Adrenal gland (tissue), 12 donors: ENCODE measurements around the gene FAM184B. TPM values are rescaled to one million over a fixed set of nuclear protein-coding genes. Genes with fewer than 3 reads are reported as not detected.

ENCODE experiments used
- DNase-seq, 7 donors: peaks; one replicate each; pipeline ENCODE4 v3.0.0-alpha.2; 2019 to 2020
- H3K27ac ChIP-seq, 5 donors: fragments of 200-600 bp; sonication (generic) in 4 of 5; 1 replicate in 3 of 5; 2 replicates in 2 of 5; pipeline versions ENCODE4 v1.5.1 to v1.8.0; 2016 to 2020; ENCODE audit warnings: mild to moderate bottlenecking in 1 of 5
- H3K27me3 ChIP-seq: fragments of 200-600 bp; 2 replicates; pipeline ENCODE4 v1.8.0; 2021
- H3K36me3 ChIP-seq, 2 donors: fragments of 200-600 bp; replicated peaks in 1 of 2; 1 replicate in 1 of 2; 2 replicates in 1 of 2; pipeline versions ENCODE4 v1.5.1 to v1.8.0; 2018 to 2022
- H3K4me1 ChIP-seq, 2 donors: fragments of 200-600 bp; replicated peaks in 1 of 2; 1 replicate in 1 of 2; 2 replicates in 1 of 2; pipeline versions ENCODE4 v1.5.1 to v1.8.0; 2018 to 2021
- H3K4me3 ChIP-seq, 4 donors: fragments of 200-600 bp; sonication (generic) in 3 of 4; one replicate each; pipeline ENCODE4 v1.5.1; 2016 to 2018
- H3K9me3 ChIP-seq, 3 donors: fragments of 200-600 bp; sonication (generic) in 1 of 3; replicated peaks in 1 of 3; 1 replicate in 2 of 3; 2 replicates in 1 of 3; pipeline versions ENCODE4 v1.5.1 to v1.8.0; 2016 to 2021
- POLR2A ChIP-seq, 2 donors: fragments of 450-650 bp; IDR thresholded peaks; one replicate each; pipeline ENCODE4 v1.6.1; 2017; ENCODE audit warnings: antibody characterized with exemption in 2 of 2, mild to moderate bottlenecking in 2 of 2, moderate library complexity in 1 of 2
- WGBS, 4 donors: extraction: QIAGEN DNeasy Blood & Tissue Kit in 2 of 4; methylation state at CpG; one replicate each; pipeline versions ENCODE4 v1.1.5 to v1.1.7; 2013 to 2017; 5-methylcytosine and 5-hydroxymethylcytosine counted together
- intact Hi-C, 2 donors: fragments of 100-400 bp; cut with DNase I; formaldehyde crosslinking; loops; one replicate each; pipeline versions ENCODE4 v1.14.1 to v1.15.0; 2022 to 2023
- polyA plus RNA-seq, 3 donors: library from polyadenylated mRNA; stranded (reverse); fragments of 200-250 nt in 2 of 3; fragments of 350-450 nt in 1 of 3; fragmentation: Illumina TruSeq in 1 of 3; extraction: RNeasy Lipid Tissue Mini Kit (QIAGEN cat#74804) in 1 of 3; gene quantifications; one replicate each; pipeline ENCODE4 v1.2.3, GENCODE V29; 2013 to 2014
- total RNA-seq, 9 donors: library from RNA; depleted of rRNA in 4 of 9; stranded (reverse); fragments of >200 nt in 4 of 9; fragments of 120-200 nt in 1 of 9; fragmentation: NEBNext Ultra II Directional in 1 of 9; extraction: Animal tissue kit (Norgen Biotek cat#: 25700) in 1 of 9; gene quantifications; one replicate each; pipeline versions ENCODE4 v1.1.0 to v1.2.4, GENCODE V29; 2013 to 2023
- TF ChIP-seq, protein P1 (sequence below), 6 experiments: fragments of 450-650 bp in 4 of 6; fragments of 200-600 bp in 2 of 6; sonication (generic) in 1 of 6; IDR thresholded peaks; 1 replicate in 5 of 6; 2 replicates in 1 of 6; pipeline versions ENCODE4 v1.5.1 to v1.8.0; 2016 to 2021; ENCODE audit warnings: antibody characterized with exemption in 6 of 6, mild to moderate bottlenecking in 2 of 6, moderate library complexity in 1 of 6
- donor health status: healthy with polysubstance abuse.
- donor health status: Bipolar disorder and iron deficiency.
- donor health status: DM: yes; HTN: yes; CAD: no.
- donor health status: DM: no; HTN: no; CAD: no.
- donor health status: DM: no; HTN: no; CAD: no.
- donor health status: DM: yes; HTN: yes; CAD: no.

Gene FAM184B
- total and polyA plus RNA-seq, 12 donors = under 0.01 to 0.17 (median 0.08) TPM; not detected in 5

DNA sequence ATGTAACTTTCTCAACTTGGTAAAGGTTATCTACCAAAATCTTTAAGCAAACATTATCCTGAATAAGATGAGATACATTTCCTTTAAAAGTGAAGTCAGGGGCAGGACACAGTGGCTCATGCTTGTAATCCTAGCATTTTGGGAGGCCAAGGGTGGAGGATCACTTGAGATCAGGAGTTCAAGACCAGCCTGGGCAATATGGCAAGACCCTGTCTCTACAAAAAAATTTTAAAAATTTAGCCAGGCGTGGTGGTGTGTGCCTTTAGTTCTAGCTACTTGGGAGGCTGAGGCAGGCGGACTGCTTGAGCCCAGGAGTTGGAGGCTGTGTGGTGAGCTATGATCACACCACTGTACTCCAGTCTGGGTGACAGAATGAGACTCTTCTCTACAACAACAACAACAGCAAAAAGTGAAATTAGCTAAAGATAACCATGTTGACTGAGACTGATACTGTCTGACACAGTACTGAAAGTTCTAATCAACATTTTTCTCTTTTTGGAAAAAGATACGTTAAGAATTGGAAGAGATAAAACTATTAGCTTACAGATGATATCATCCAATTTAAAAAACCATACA, 24.2 kb upstream of the FAM184B start:
- no peak for DNase-seq
- WGBS, 4 donors = 80 to 90% (median 81%) methylated on average over 3 of the region's 3 CpGs
- peaks cover 24 to 44% of the 10 kb centered on the region in 2 donors for H3K4me1 ChIP-seq
- no peaks in the 10 kb centered on the region for H3K27me3 ChIP-seq
- no peak for TF ChIP-seq POLR2A (IDR thresholded peaks at IDR 0.05)
- TF ChIP-seq, protein P1, sequence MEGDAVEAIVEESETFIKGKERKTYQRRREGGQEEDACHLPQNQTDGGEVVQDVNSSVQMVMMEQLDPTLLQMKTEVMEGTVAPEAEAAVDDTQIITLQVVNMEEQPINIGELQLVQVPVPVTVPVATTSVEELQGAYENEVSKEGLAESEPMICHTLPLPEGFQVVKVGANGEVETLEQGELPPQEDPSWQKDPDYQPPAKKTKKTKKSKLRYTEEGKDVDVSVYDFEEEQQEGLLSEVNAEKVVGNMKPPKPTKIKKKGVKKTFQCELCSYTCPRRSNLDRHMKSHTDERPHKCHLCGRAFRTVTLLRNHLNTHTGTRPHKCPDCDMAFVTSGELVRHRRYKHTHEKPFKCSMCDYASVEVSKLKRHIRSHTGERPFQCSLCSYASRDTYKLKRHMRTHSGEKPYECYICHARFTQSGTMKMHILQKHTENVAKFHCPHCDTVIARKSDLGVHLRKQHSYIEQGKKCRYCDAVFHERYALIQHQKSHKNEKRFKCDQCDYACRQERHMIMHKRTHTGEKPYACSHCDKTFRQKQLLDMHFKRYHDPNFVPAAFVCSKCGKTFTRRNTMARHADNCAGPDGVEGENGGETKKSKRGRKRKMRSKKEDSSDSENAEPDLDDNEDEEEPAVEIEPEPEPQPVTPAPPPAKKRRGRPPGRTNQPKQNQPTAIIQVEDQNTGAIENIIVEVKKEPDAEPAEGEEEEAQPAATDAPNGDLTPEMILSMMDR (IDR thresholded peaks at IDR 0.05) = no peak
- H3K4me3 ChIP-seq = no peak overlapping the region
- H3K27ac ChIP-seq = no peak overlapping the region
- peaks cover 0 to 31% of the 10 kb centered on the region in 2 donors for H3K36me3 ChIP-seq
- intact Hi-C loops = loop anchor here (10.0 kb wide), 1 partner anchor 261 kb away; no protein-coding TSS in a partner anchor
- H3K9me3 ChIP-seq = no peaks in the 10 kb centered on the region

DNA sequence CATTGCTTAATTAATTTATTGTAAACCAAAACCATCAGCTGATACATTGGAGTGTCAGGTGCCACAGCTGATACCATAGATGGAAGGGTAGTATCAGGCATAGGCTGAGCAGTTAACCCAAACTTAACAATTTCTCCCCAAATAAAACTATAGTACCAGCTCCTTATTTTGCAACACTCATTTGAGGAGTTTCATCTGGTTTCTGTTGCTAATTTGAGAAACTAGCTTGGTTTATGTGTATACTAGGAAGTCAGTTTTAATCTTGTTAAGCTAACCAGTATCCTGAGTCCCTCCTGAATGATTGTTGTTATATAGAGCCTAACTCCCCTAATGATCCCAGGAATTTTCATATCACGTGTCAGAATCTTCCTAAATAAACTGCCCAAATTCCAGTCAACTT, 16.4 kb upstream of the FAM184B start:
- no peak for TF ChIP-seq POLR2A (IDR thresholded peaks at IDR 0.05)
- TF ChIP-seq, protein P1 (IDR thresholded peaks at IDR 0.05) = no peak
- 97 to 100% (median 99%) methylated on average over 1 of the region's 1 CpG for WGBS, 4 donors
- Histone ChIP-seq H3K4me1 (no peaks in the 10 kb centered on the region), H3K27me3 (no peaks in the 10 kb centered on the region), H3K9me3 (no peaks in the 10 kb centered on the region), H3K4me3 (no peak overlapping the region), H3K36me3 (peaks cover 0 to 13% of the 10 kb centered on the region in 2 donors), H3K27ac (no peak overlapping the region)
- no peak for DNase-seq
- intact Hi-C loops = no loop called here

DNA sequence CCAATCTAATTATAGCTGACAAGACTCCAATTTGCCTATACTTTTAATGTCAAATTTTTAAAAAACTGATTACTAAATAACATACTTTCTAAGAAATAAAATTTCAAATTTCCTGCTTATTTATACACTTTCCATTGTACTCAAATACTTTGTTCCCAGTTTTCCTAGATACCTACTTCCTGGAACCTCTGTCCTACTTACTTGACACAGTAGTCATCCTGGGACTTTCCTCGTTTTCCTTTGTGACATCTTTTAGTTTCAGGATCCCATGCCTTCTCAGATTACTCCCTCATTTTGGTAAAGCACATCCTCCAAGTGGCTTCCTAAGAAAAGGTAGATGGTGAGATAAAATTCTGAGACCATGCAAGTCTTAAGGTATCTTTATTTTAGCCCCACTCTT, 13.3 kb upstream of the FAM184B start:
- 62 to 89% (median 72%) methylated on average over 1 of the region's 1 CpG for WGBS, 4 donors
- Histone ChIP-seq H3K4me1 (no peaks in the 10 kb centered on the region), H3K27me3 (no peaks in the 10 kb centered on the region), H3K27ac (no peak overlapping the region), H3K4me3 (no peak overlapping the region), H3K36me3 (no peaks in the 10 kb centered on the region), H3K9me3 (no peaks in the 10 kb centered on the region)
- intact Hi-C loops = no loop called here
- no peak for TF ChIP-seq POLR2A (IDR thresholded peaks at IDR 0.05)
- TF ChIP-seq, protein P1 (IDR thresholded peaks at IDR 0.05) = no peak
- no peak for DNase-seq

DNA sequence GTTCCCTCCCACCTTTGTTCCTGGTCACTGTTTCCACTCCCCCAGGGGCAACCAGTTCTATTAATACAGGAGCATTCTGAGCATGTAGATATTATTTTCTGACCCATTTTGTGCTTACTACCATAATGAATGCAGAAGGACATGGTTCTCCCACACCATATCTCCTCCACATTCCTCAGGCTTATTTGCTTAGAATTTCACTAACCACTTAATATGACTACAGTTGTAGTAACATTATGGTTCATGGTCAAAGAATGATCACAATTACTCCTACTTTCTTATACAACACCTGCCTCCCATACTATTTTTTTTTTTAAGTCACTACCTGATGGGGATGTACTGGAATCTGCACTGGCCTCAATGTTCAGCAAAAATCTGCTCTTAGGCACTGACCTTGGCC, 7.5 kb upstream of the FAM184B start:
- TF ChIP-seq POLR2A (IDR thresholded peaks at IDR 0.05) = no peak
- TF ChIP-seq, protein P1 (IDR thresholded peaks at IDR 0.05) = no peak
- H3K9me3 ChIP-seq = no peaks in the 10 kb centered on the region
- intact Hi-C loops = no loop called here

More for the DNA sequence above, 7.5 kb upstream of the FAM184B start:
- DNase-seq = no peak
- H3K36me3 ChIP-seq = no peaks in the 10 kb centered on the region
- no peaks in the 10 kb centered on the region for H3K4me1 ChIP-seq
- no peak overlapping the region for H3K27ac ChIP-seq
- H3K4me3 ChIP-seq = no peak overlapping the region
- no peaks in the 10 kb centered on the region for H3K27me3 ChIP-seq
